GM21529 (cell line): Measurements from ENCODE around the gene ITPR1.
A peak's percentile ranks its signal among the peaks of the same experiment; 100 is the strongest.

Experiments used
- ATAC-seq: cut with Tn5 transposase; IDR thresholded peaks from one replicate; pipeline ENCODE4 v1.9.1; 2021; ENCODE audit not compliant: unreplicated experiment

The ITPR1 gene

GRCh38 chr3:4821338-4821737 lies 328.2 kb downstream of the ITPR1 start:
- ATAC-seq, result no peak

DNA sequence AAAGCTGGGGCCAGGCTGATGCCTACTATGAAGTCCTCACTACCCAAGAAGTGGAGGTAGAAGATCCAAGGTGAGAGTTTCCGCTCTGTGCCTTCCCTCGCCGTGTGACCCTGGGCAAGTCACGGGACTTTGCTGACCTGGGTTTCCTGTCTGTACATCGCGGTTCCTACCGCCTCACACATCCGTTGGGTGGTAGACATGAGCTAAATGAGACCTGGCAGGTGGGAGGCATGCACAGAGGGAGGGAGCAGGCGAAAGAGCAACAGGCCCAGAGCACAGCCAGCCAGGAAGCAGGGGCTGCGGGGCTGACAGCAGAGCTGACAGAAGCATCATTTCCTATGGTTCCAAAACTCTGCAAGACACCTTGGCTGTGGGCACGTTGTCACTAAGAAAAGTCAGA lies 328.8 kb downstream of the ITPR1 start:
- ATAC-seq, result no peak

- no peak for ATAC-seq
Measured at GRCh38 chr3:4822568-4822967, 329.4 kb downstream of the ITPR1 start.

GRCh38 chr3:4823385-4823784 lies 330.2 kb downstream of the ITPR1 start:
- ATAC-seq, result no peak

- no peak for ATAC-seq
Measured at GRCh38 chr3:4823986-4824925, 331.1 kb downstream of the ITPR1 start.

DNA sequence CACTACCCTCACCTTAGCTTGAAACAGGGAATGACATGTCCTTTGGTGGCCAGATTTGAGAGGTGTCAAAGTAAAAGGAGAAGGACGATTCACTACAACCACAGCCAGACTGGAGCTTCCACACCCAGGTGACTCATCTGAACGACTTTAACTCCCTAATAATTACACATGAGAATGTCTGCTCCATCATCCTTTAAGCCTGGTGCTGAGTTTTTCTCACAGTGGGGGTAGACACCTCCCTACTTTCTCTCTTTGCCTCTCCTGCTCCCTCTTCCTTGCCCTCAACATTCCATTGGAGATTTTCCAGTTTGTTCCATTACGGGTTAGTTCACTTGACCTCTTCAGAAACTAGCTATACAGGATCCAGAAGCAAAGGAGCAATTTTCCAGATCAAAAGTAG lies 331.8 kb downstream of the ITPR1 start:
- ATAC-seq, result no peak

GRCh38 chr3:4825436-4826236 lies 332.5 kb downstream of the ITPR1 start:
- no peak for ATAC-seq

DNA sequence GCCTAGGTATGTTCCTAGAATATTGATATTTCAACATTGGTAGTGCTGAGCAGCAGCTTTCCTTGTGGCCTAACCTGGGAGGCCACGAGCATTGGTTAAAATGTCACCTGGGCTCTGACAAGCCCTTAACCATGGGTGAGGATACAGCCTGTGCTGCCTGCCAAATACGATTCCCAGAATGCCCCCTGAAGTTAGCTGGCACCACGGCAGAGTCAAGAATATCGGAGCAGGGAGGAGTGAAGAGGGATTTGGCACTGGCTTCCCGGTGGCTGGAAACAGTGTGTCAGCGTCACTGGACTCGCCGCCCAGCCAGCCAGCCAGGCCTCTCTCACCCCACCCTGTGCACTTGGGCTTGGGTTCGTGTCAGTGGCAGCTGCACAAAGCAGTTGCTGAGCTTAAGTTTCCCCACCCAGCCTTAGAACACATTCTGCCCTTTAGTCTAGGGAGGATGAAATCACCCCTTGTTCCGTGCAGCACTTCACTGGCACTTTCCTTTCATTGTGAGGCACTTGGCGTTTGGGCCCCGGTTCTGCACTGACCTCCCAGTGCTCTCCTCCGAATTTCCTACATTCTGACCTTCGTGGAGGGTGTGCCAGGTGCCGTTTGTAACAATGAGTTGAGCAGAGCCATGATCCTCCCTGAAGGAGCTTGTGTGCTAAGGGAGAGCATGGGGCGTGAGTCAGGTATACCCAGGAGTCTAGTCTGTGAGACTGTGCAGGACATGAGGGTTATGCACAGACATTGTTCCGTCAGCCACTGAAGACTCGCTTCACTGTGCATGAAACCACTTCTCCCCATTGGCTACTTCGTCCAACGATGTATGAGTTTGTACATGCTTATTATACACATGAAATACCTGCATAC lies 333.3 kb downstream of the ITPR1 start:
- ATAC-seq, result no peak

DNA sequence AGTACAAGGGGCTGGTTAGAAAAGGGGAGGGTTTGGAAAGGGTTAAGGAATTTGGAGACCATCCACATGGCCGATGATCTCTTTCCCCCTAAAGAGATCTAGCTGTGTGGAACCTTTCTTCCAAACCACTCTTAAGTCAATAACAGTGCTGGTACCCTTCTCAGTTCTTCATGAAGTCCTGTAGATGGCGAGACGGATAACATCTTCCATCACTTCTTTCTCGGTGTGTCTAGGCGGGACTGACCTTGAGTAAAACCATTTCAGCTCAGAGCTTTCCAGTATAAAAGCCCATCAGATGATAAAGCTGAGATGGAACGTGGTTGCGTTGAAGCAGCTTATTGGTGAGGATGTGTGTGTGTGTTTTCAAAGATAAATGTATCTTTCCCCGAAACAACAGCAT lies 334.6 kb downstream of the ITPR1 start:
- no peak for ATAC-seq

- ATAC-seq, result no peak
Measured at GRCh38 chr3:4828279-4829030, 335.3 kb downstream of the ITPR1 start.

DNA sequence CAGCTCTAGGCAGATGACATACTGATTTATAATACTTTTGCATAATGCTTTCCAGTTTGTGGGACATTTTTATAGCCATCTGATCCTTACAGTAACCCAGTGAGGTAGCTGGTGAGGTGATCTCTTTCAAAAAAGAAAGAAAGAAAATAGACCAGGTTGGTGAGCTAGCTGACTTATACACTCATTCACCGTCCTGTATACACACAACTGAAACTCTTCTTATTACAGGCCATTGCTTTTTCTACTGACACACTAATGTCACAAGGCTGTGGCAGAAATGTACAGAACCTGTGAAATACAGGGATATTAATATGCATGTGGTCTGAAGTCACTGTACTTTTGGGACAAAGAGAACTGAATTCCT lies 335.9 kb downstream of the ITPR1 start:
- ATAC-seq, result no peak

DNA sequence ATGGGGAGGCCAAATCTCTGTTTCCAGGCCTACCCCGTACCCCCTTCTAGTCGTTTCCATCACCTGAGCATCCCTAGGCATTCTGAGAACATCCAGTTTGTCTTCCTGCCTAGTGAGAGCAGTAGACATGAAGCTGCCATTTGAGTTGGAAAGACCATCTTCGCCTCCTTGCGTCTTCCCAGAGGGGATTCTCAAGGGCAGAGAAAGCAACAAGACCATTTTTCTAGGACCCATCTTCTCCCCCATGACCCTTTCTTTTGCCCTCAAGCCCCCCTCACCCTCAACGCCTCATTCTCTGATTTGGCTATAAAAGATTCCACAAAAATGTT lies 337.4 kb downstream of the ITPR1 start:
- no peak for ATAC-seq

GRCh38 chr3:4831580-4831950 lies 338.4 kb downstream of the ITPR1 start:
- ATAC-seq, result peak; percentile 11

DNA sequence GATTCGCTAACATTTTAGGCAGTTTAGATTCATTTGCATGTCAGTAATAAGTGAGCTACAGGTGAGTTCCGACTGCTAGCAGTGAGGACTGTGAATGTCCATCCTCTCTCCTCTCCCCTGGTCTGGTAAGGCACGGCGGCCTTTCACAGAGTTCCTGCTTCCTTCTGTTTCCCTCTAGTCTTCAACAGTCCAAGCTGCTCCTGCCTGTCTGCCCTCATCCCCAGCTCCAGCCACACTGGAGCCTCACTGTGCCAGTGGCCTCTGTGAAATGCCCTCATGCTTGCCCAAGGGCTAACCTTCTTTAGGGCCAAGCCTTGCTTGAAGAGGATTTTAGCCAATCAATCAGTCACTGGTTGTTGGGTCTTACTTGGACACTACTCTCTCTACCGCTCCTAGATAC lies 340.3 kb downstream of the ITPR1 start:
- no peak for ATAC-seq

- ATAC-seq, result peak; percentile 62
Measured at GRCh38 chr3:4834403-4834866, 341.3 kb downstream of the ITPR1 start.

DNA sequence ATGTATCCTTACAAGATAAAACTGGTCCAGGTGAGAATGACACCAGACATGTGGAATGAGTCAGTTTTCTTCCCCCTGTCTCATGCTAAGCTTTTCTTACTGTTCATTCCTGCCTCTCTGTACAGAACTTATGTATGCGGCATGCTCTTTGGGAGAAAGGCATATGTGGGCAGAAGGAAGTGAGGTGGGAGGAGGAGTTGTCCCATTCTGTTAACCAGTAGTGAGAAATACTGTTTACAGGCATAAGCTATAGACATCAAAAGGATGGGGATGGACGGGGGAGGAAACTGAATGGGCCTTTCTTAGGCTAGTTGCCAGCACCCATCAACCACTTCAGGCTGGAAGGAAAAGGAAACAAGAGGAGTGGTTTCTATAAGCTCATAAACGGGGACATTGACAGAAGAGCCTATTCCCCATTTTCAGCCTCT lies 342.5 kb downstream of the ITPR1 start:
- no peak for ATAC-seq

- no peak for ATAC-seq
Measured at GRCh38 chr3:4836516-4836915, 343.4 kb downstream of the ITPR1 start.

DNA sequence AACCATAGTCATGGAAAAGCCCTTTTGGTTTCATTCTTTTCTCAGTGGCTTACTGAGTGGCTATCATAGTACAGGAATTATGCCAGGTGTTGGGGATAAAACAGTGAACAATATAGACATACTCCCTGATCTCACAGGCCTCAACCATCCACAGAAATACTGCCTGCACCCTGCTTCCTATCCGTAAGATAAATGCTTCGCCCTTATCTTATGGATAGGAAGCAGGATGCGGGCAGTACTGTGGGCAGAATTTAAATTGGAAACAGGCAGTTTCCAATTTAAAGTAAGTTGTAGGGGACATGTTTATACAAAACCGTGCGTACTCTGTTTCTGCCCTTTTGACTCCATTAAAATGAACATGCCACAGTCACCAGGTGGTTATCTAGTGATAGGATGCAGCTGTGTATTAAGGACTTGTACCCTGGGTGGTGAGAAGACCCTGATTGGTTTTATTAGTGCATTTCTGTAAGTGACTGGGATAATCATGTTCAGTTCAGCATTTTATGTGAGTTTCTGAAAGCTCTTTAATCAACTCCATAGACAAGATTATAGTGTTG lies 344.3 kb downstream of the ITPR1 start:
- no peak for ATAC-seq

DNA sequence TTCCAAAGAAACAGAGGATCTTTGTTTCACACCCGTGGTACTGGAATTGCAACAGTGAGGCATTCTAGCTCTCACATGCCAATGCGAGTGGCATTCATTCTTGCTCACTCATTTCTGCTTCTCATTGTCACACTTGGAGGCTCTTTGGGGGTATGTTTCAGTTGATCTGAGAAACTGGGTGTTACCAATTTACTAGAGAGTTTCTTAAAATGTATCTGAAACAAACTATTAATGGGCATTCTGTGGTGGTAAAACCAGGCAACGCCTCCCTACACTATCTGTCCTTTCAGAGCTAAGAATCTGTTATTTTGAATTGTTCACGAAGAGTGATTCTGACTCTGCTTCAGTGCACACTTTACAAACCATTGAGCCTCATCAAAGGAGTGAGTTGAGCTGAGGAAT lies 345.5 kb downstream of the ITPR1 start:
- ATAC-seq, result peak; percentile 55

- ATAC-seq, result no peak
Measured at GRCh38 chr3:4839278-4839677, 346.1 kb downstream of the ITPR1 start.
